Measurements from ENCODE around the gene MYO3A. TPM values are rescaled to one million over a fixed set of nuclear protein-coding genes. Genes with fewer than 3 reads are reported as not detected.

The MYO3A gene
- polyA plus RNA-seq, 1 donor (not counting 4 experiments of a cell fraction or from before 2014, with no cell fraction given), result not detected

- Histone ChIP-seq H3K9me3 (ENCODE audit: control insufficient read depth, low read depth, low read length) (peaks cover 2% of the 10 kb centered on the region), H3K4me2 (ENCODE audit: control insufficient read depth, extremely low read depth, insufficient read depth, low read depth, low read length) (no peak overlapping the region), H3K27me3 (ENCODE audit: control insufficient read depth, extremely low read depth, insufficient read depth, low read length) (no peaks in the 10 kb centered on the region), H3K36me3 (ENCODE audit: control insufficient read depth in 2 of 2, extremely low read depth in 1 of 2, insufficient read depth in 2 of 2, low read length in 2 of 2) (no peaks in the 10 kb centered on the region), H3K9me1 (ENCODE audit: control insufficient read depth, extremely low read depth, insufficient read depth, low read length) (no peaks in the 10 kb centered on the region), H3K4me3 (ENCODE audit: control insufficient read depth in 2 of 3, extremely low read depth in 1 of 3, insufficient read depth in 2 of 3, low read depth in 1 of 3, low read length in 3 of 3) (no peak overlapping the region), H3K27ac (ENCODE audit: control insufficient read depth, insufficient read depth, low read length) (no peak overlapping the region), H3K4me1 (ENCODE audit: control insufficient read depth, extremely low read depth, insufficient read depth, low read length) (no peaks in the 10 kb centered on the region), H2AFZ (ENCODE audit: control insufficient read depth, low read length) (no peak overlapping the region), H3K9ac (ENCODE audit: control insufficient read depth, extremely low read depth, insufficient read depth, low read length) (no peak overlapping the region), H3K79me2 (ENCODE audit: control insufficient read depth, insufficient read depth, low read length) (no peaks in the 10 kb centered on the region), H4K20me1 (ENCODE audit: control insufficient read depth, extremely low read depth, insufficient read depth, low read length) (no peaks in the 10 kb centered on the region)
- dilution Hi-C loops (cut with MboI; ENCODE audit: extremely low pct_ligation_motif_present, low sequenced_read_pairs), result no loop called here
- no peak for FAIRE-seq
- no peak for DNase-seq (ENCODE audit: low read depth, low spot score)
- TF ChIP-seq EZH2 (IDR thresholded peaks at IDR 0.05; ENCODE audit: low read length) (no peak), CTCF (optimal IDR thresholded peaks at IDR 0.05 in 1 of 3, IDR thresholded peaks at IDR 0.05 in 1 of 3, conservative IDR thresholded peaks at IDR 0.05 in 1 of 3; ENCODE audit: extremely low read depth in 1 of 3, insufficient read depth in 2 of 3, low read length in 3 of 3) (no peak)
Observed at GRCh38 chr10:26177341-26177740, 243.3 kb downstream of the MYO3A start.

GRCh38 chr10:26194275-26194674, 260.2 kb downstream of the MYO3A start:
- Histone ChIP-seq H3K9me1 (ENCODE audit: control insufficient read depth, extremely low read depth, insufficient read depth, low read length) (no peaks in the 10 kb centered on the region), H3K9ac (ENCODE audit: control insufficient read depth, extremely low read depth, insufficient read depth, low read length) (no peak overlapping the region), H3K27ac (ENCODE audit: control insufficient read depth, insufficient read depth, low read length) (no peak overlapping the region), H2AFZ (ENCODE audit: control insufficient read depth, low read length) (no peak overlapping the region), H3K4me2 (ENCODE audit: control insufficient read depth, extremely low read depth, insufficient read depth, low read depth, low read length) (no peak overlapping the region), H3K27me3 (ENCODE audit: control insufficient read depth, extremely low read depth, insufficient read depth, low read length) (no peaks in the 10 kb centered on the region), H3K9me3 (ENCODE audit: control insufficient read depth, low read depth, low read length) (no peaks in the 10 kb centered on the region), H3K36me3 (ENCODE audit: control insufficient read depth in 2 of 2, extremely low read depth in 1 of 2, insufficient read depth in 2 of 2, low read length in 2 of 2) (no peaks in the 10 kb centered on the region), H4K20me1 (ENCODE audit: control insufficient read depth, extremely low read depth, insufficient read depth, low read length) (no peaks in the 10 kb centered on the region), H3K79me2 (ENCODE audit: control insufficient read depth, insufficient read depth, low read length) (no peaks in the 10 kb centered on the region), H3K4me1 (ENCODE audit: control insufficient read depth, extremely low read depth, insufficient read depth, low read length) (no peaks in the 10 kb centered on the region), H3K4me3 (ENCODE audit: control insufficient read depth in 2 of 3, extremely low read depth in 1 of 3, insufficient read depth in 2 of 3, low read depth in 1 of 3, low read length in 3 of 3) (no peak overlapping the region)
- dilution Hi-C loops (cut with MboI; ENCODE audit: extremely low pct_ligation_motif_present, low sequenced_read_pairs), result no loop called here
- TF ChIP-seq EZH2 (IDR thresholded peaks at IDR 0.05; ENCODE audit: low read length) (no peak), CTCF (optimal IDR thresholded peaks at IDR 0.05 in 1 of 3, IDR thresholded peaks at IDR 0.05 in 1 of 3, conservative IDR thresholded peaks at IDR 0.05 in 1 of 3; ENCODE audit: extremely low read depth in 1 of 3, insufficient read depth in 2 of 3, low read length in 3 of 3) (no peak)
- FAIRE-seq, result no peak
- no peak for DNase-seq (ENCODE audit: low read depth, low spot score)
